ENCODE data around the gene SLC45A3.

- TF ChIP-seq CTCF (IDR thresholded peaks at IDR 0.05; ENCODE audit: insufficient read depth, low read length) (no peak), POLR2AphosphoS5 (IDR thresholded peaks at IDR 0.05; ENCODE audit: low read depth) (no peak)
Measured at GRCh38 chr1:205619376-205619775, 60.9 kb downstream of the SLC45A3 start.
